H54 (cell line): ENCODE measurements around the gene ABHD8.

Experiments used
- DNase-seq: peaks from one replicate; pipeline ENCODE4 v3.0.0; 2011; ENCODE audit warnings: low spot score, mixed read lengths; ENCODE audit not compliant: insufficient read length
- FAIRE-seq: peaks from 3 replicates; lab custom pipeline; 2011; peaks lifted over from hg19 to GRCh38; lab: Jason Lieb, UNC
- POLR2A ChIP-seq: IDR thresholded peaks from 2 replicates; pipeline ENCODE4 v1.6.1; 2011; ENCODE audit warnings: low read depth, mild to moderate bottlenecking, low read length

The ABHD8 gene

DNA sequence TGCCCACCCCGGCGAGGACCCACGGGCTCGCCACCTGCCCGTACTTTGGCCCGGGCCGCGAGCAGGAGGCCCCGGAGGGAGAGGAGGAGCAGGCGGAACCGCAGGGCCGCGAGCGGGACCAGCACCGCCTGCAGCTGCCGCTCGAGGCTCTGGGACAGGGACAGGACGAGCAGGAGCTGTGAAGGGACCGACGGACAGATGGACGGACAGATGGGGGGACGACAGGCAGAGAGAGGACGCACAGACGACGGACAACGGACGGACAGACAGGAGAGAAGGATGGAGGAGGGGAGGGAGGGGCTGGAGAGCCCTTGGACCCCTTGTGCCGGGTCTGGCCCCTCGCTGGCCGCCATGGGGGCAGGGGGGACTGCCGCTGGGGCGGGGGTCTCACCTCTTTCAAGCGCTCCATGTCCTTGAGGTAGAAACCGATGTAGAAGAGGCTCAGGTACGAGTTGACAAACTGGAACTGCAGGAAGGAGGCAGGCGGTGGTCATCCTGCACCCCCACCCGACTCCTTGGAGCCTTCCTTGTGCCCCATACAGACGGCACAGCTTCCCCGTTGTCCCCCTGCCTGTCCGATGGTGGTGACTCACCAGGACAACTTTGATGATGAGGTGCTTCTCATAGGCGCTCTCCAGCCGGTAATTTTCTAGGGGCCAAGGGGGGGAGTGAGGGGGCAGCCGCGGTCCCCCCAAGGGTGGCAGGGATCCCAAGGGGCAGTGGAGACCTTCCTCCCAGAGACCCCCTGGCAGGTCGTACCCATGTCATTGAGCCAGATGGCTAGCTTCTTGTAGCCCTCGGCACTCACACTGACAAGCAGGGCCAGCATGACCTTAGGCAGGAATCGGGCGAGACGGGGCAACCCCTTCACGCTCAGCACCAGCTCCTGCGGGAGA, 26.4 kb upstream of the ABHD8 start:
- FAIRE-seq (no peak), DNase-seq (no peak)
- no peak for TF ChIP-seq POLR2A

DNA sequence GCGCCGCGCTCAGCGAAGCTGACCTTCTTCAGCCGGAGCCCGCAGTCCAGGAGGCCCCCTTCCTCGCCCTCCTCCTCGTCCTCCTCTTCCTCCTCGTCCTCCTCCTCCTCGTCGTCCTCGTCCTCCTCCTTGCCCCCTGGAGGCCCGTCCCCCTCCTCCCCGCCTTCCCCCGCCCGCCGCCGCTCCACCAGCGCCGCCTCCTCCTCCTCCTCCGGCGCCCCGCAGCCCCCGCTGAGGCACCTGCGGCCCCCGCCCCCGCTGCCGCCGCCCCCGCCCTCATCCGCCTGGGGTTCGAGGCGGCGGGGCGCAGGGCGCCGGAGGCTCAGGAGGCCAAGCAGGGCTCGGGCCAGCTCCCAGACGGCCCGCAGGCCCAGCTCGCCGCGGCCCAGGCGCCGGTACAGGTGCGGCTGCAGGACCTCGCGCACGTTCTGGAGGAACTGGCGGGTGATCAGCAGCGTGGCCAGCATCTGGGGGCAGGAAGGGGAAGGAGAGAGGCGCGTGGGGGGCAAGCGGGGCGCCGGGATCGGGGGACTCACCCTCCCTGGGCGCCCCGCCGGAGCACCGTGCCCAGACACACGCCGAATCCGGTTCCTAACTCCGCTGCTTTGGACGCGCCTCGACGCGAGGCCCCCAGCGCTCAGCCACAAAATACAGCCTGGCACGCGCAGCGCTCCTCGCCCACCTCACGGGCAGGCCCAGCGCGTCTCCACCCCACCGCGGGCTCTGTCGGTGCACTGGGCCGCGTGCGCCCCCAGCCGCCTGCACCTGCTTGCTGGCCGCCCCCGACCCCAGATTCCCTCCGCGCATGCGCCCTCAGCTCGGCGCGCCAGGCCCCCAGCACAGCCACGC, 25.5 kb upstream of the ABHD8 start:
- TF ChIP-seq POLR2A, result no peak
- FAIRE-seq, result no peak
- DNase-seq, result no peak

DNA sequence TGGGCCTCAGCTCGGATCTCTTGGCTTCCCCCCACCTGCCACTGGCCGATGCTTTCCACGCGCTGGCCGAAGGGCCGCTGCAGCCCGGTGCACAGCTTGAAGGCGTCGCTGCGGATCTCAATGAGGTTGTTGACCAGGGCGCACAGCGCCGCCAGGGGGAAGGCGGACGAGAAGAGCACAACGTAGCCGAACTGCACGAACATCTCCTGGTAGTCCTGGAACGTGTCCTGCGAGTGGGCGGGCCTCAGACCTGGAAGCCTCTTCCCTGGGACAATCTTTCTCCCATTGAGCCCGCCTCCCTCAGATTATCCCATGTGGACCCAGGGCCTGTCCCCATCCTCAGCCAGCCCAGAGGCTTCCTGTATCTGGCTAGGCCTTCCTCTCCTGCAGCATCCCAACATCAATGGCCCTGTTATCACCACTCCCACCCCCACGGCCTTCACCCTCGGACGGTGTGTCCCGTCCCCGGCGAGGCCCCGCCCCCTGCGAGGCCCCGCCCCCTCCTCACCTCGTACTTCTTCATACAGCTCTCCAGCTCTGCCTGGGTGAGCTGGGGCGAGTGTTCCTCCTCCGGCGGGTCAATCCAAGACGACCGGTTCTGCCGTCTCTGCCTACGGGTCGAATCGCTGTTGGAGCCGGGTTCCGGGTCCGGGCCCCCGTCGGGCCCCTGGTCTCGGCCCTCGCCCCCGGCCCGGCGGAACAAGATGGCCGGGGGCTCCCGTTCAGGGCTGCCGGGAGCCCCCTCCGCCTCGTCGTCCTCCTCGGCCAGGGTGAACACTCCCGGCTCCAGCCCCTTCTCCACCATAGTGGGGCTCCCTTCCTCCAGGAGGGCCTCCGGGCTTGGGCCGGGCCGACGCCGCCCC, 24.7 kb upstream of the ABHD8 start:
- FAIRE-seq (no peak), DNase-seq (no peak)
- TF ChIP-seq POLR2A, result no peak

DNA sequence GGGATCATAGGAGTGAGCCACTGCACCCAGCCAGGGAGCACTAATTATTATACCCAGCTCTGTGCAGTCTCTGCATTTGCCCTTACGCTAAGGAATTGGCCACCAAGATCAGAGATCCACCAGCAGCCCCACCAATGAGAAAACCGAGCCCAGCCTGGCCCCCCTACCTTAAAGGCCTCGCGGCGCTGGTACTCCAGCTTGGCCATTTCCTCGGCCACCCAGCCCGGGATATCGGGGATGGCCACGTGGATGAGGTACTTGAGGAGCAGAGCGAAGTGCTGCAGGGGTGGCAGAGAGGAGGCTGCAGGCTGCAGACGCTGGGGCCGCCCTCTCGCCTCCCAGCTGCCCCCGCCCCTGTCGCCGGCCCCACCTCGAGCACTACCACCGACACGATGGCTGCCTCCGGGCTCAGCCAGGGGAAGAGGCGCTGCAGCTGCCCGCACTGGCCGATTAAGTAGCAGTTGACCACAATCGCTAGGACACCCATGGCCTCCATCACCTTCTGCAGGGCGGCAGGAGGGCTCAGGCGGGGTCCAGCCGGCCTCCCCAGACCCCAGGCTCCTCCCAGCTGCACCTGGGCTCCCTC, 23.9 kb upstream of the ABHD8 start:
- DNase-seq (no peak), FAIRE-seq (no peak)
- no peak for TF ChIP-seq POLR2A

DNA sequence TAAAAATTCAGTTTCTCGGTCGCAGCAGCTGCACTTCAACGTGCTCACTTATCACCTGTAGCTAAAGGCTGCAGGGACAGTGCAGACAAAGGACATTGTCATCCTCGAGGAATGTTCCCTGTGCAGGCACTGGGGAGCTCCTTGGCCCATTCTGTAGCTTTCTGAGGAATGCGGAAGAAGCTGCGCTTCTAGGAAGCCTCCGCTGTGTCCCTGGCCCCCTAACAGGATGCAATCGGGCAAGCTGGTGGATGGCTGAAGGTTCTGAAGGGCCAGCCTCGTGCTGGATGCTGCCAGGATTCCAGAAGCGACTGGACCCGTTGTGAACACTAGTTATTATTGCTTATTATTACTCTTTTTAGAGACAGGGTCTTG, 23.4 kb upstream of the ABHD8 start:
- DNase-seq, result no peak
- TF ChIP-seq POLR2A, result no peak
- no peak for FAIRE-seq

DNA sequence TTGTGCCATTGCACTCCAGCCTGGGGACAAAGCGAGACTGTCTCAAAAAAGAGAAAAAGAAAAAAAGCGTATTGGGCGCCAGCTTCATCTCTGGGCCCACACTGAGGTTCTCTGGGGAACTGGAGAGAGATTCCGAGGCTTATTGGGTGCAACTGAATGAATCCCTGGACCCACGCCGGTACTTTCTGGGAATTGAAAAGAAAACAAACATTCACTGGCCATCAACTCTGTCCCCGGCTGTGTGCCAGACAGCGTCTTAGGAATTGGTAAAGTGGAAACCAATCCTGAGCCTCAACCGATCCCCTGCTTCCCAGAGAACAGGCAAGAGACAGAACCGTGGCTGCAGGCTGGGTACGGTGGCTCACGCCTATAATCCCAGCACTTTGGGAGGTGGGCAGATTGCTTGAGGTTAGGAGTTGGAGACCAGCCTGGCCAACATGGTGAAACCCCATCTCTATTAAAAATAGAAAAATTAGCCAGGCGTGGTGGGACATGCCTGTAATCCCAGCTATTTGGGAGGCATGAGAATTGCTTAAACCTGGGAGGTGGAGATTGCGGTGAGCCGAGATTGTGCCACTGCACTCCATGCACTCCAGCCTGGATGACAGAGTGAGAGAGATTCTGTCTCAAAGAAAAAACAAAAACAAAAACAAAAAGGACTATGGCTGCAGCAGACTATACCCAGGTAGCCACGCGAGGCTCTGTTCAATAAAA, 22.8 kb upstream of the ABHD8 start:
- TF ChIP-seq POLR2A, result no peak
- DNase-seq, result no peak
- FAIRE-seq, result no peak

DNA sequence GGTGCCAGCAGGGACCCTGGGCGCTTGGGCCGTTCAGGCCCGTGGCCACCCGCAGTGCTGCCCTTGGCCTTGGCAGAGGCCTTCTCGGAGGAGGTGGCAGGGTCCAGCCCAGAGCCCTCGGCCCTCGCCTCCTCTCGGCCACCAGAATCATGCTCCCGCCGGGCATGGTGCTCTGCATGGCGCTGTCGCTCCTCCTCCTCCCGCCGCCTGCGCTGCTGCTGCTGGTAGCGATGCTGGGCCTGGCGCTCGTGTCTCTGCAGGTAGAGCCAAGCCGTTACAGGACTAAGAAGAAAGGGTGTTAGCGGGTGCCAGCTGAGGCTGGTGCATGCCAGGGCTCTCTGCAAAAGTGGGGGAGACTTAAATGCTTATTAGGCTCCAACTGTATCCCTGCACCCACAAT, 21.9 kb upstream of the ABHD8 start:
- FAIRE-seq (no peak), DNase-seq (no peak)
- TF ChIP-seq POLR2A, result no peak

DNA sequence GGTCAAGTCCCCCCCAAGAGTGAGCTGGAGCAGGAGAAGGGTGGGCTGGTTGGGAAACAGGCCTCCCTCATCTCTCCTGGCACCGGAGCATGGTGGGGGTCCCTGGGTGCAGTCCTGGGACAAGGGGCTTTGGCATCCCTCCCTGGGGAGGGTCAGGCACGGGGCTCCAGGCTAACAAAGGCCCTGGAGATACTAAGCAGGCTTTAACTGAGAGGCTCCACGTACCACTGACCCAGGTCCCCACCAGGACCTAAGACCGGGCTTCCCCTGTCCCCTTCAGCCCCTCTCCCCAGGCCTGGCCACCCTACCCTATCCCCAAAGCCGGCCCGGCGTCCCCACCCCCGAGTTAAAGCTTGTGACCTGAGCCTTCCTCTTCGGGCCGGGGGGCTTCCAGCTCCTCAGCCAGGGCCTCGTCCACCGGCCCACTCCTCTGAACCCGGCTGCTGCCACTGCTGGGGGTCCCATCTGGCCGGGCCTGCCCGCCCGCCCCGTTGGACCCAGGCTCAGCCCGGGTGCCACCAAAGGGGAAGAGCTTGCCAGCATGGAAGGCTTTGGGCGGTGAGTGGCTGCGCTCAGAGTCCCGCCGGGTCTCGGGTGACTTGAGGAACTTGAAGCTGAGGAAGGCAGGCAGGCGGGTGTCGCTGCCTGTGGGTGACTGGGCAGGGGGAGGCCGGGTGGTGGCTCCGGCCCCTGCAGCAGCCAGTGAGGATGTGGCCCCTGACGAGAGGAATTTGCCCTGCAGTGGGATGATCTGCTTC, 21.3 kb upstream of the ABHD8 start:
- no peak for TF ChIP-seq POLR2A
- DNase-seq (no peak), FAIRE-seq (no peak)

DNA sequence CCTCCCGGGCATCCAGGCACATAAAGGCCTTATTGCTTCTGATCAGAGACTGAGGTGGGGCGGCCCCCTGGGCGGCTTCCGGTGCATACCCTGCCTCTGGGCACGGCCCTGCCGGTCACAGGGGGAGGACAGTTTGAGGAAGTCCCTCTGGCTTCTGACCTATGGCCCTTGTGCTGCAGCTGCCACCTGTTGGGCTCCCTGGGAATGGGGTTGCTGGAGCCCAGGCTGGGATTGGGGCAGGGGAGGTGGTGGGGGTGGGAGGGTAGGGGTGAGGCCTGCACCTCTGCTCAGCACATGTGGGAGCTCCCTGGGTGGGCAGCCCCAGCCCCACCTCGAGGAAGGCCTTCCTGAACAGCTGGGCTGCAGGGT, 20.7 kb upstream of the ABHD8 start:
- TF ChIP-seq POLR2A, result no peak
- FAIRE-seq (no peak), DNase-seq (no peak)

DNA sequence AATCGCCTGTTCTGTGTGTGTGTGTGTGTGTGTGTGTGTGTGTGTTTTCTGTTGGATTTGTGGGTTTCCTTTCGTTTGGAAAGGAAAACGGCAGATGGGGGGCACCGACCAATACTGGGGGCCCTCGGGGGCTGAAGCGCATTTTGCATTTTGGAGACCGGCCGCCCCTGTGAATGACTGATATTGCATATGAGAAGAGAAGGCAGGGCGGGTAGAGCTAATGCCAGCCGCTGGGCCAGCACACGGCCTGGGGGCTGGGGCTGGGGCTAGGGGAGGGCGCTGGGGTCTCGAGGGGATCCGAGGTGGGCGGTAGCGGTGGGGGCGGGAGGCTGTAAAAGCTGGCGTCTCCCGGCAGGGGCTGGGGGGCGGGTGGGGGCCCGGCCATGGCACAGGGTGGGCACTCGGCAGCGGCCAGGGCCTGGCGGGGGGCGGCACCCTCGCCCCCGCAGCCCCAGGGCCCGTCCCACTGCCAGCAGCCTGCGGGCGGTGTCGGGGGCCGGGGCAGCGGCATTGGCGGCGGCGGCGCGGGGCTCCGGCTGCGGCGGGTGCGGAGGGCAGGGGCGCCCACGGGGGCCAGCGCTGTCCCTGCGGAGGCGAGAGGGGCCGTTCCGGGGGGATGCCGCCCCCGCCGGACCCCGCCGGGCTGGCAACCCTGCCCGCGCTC, 20.2 kb upstream of the ABHD8 start:
- FAIRE-seq, result no peak
- no peak for TF ChIP-seq POLR2A
- DNase-seq, result no peak

DNA sequence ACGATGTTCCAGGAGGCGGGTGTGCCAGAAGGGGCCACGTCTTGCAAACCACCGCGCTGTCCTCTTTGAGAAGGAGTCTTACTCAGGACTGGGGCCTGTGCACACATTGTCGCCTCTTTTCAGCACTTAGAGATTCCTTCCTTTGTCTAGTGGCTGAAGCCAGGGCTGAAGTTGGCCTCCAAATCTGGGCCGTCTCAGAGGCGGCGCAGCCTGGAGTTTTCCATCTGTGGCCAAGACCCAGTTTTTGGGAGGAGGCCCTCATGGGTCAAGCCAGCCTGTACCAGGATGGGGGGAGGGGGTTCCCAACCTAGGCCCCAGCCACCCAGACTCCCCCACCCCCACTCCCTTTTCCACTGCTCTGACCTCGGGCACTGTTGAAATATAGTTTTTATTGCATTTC, 19.6 kb upstream of the ABHD8 start:
- FAIRE-seq, result no peak
- DNase-seq, result no peak
- TF ChIP-seq POLR2A, result no peak

DNA sequence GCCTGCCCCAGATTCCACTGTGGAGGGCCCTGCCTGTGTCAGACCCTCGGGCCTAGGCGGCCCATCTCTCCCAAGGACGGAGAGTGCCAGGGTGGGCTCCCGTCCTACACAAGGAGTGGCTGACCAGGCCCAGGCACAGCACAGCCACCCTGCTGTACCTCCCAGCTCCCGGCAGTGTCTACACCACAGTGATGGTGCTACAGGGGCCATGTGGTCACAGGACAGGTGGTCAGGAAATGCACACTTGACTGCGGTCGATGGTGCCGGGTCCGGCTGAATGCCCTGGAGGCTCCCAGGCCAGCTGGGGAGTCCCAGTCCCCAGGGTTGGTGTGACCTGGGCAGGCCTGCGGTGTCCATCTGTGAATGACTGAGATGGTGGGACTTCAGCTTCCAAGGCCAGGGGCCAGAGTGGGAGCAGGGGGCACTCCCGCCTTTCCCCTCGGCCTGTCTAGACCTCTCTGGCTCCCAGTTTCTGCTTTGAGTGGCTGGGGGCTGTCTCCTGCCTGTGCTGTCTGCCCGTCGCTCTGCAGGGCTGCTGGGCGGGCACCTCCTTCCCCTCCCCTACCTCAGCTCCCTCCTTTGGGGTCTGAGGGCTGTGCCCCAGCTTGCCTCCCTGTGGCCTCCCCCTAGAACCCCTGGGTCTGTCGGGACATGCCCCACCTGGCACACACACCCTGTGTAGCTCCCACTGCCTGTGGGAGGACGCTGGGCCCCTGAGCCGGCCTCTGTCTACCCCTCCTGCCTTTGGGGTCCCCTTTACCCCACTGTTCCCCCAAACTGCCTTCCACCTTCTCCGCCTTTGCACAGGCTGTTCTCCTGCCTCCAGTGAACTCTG, 18.6 kb upstream of the ABHD8 start:
- DNase-seq, result no peak
- TF ChIP-seq POLR2A, result no peak
- FAIRE-seq, result no peak
